Glomerular endothelial cell (primary cell): ENCODE results near the gene PPID. TPM values are rescaled to one million over a fixed set of nuclear protein-coding genes. Genes with fewer than 3 reads are reported as not detected.
"Not testable (repeated sequence)": the region's sequence is repeated elsewhere in the genome, so short reads cannot be mapped to it uniquely, and the experiment has no call there.

Source experiments
- DNase-seq: peaks from one replicate; pipeline ENCODE4 v3.0.0-alpha.2; 2011; ENCODE audit warnings: low read depth, low spot score; ENCODE audit errors: extremely low read depth
- total RNA-seq: library from RNA; depleted of rRNA; stranded (reverse); fragments of >200 nt; gene quantifications from 2 replicates; pipeline ENCODE4 v1.2.3, GENCODE V29; 2015

Gene PPID
- 33.2 and 35.5 TPM in 2 replicates for total RNA-seq

- peak; percentile 23 for DNase-seq
Measured at GRCh38 chr4:158722917-158723793, at the start of gene PPID. Gene PPID, minus strand, starts transcription at chr4:158723396. Its CDS starts 108 bp downstream, at chr4:158723288.

GRCh38 chr4:158771776-158772175, 48.6 kb upstream of the PPID start:
- DNase-seq: peak; percentile 64

- no peak for DNase-seq
Measured at GRCh38 chr4:158770671-158771070, 47.5 kb upstream of the PPID start.

GRCh38 chr4:158769175-158769921, 46.2 kb upstream of the PPID start:
- no peak for DNase-seq

GRCh38 chr4:158768555-158769174, 45.5 kb upstream of the PPID start, which contains the start of gene FNIP2:
Gene FNIP2, plus strand, starts transcription at chr4:158769026. Its CDS starts 187 bp downstream, at chr4:158769213.
- no peak for DNase-seq

- no peak for DNase-seq
Measured at GRCh38 chr4:158767451-158767850, 44.3 kb upstream of the PPID start.

- no peak for DNase-seq
Measured at GRCh38 chr4:158766434-158767044, 43.3 kb upstream of the PPID start.

GRCh38 chr4:158763462-158763861, 40.3 kb upstream of the PPID start:
- no peak for DNase-seq

GRCh38 chr4:158762553-158762952, 39.4 kb upstream of the PPID start:
- DNase-seq: no peak

GRCh38 chr4:158760866-158761265, 37.7 kb upstream of the PPID start:
- DNase-seq: no peak

- DNase-seq: not testable (repeated sequence)
Measured at GRCh38 chr4:158759539-158759938, 36.3 kb upstream of the PPID start.

GRCh38 chr4:158758703-158759102, 35.5 kb upstream of the PPID start:
- DNase-seq: no peak

- DNase-seq: no peak
Measured at GRCh38 chr4:158758142-158758541, 34.9 kb upstream of the PPID start.

- no peak for DNase-seq
Measured at GRCh38 chr4:158756588-158756987, 33.4 kb upstream of the PPID start.

GRCh38 chr4:158755819-158756218, 32.6 kb upstream of the PPID start:
- not testable (repeated sequence) for DNase-seq

- no peak for DNase-seq
Measured at GRCh38 chr4:158754385-158755180, 31.4 kb upstream of the PPID start.

GRCh38 chr4:158750379-158750778, 27.2 kb upstream of the PPID start:
- no peak for DNase-seq

- not testable (repeated sequence) for DNase-seq
Measured at GRCh38 chr4:158746537-158746936, 23.3 kb upstream of the PPID start.

GRCh38 chr4:158741326-158742021, 18.3 kb upstream of the PPID start:
- DNase-seq: no peak
